Esophagus mucosa (tissue), 1 donor: ENCODE results near the gene F2RL1. TPM values are rescaled to one million over a fixed set of nuclear protein-coding genes. Genes with fewer than 3 reads are reported as not detected.
"Not testable (repeated sequence)": the region's sequence is repeated elsewhere in the genome, so short reads cannot be mapped to it uniquely, and the experiment has no call there.

Experiments
- ATAC-seq: fragments of 200-7000 bp; cut with Tn5 transposase; one replicate; pipeline ENCODE4 v1.9.1; 2020
- total RNA-seq: library from RNA; stranded (reverse); gene quantifications from one replicate; pipeline ENCODE4 v1.2.4, GENCODE V29; 2023
- donor health status: DM: yes; HTN: yes; CAD: no.

The F2RL1 gene
- total RNA-seq, 1 donor from 2014 or later = 12.0 TPM

DNA sequence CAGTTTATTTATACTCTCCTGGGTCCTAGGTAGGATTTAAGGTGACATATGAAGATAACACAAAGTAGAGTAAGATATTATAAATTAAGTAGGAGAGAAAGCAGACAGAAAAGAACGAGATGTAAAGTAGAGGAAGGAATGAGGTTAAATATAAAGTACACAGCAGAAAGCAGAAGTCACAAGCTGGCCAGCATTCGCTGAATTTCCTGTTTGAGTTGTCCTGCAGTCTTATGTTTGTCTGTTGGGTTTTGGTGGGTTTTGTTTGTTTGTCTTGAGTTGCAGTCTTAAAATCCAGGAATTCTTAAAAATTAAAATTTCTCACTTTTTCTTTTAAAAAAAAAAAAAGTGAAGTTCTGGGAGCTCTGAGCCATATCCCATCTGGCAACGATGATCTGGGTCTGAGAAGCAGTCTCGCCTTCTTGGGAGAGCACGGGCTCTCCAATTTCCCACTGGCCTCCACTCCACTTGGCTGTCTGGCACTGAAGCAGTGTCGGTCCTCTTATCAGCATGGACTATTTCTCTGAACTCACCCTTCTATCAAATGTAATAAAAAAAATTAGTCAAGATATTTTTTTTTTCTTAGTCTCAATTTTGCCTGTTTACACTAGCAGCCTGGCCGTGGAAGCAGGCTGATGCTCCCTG, 33.0 kb downstream of the F2RL1 start:
- no peak for ATAC-seq

GRCh38 chr5:76852772-76853171, 33.9 kb downstream of the F2RL1 start:
- ATAC-seq = no peak

GRCh38 chr5:76853741-76854140, 34.9 kb downstream of the F2RL1 start:
- ATAC-seq = not testable (repeated sequence)

DNA sequence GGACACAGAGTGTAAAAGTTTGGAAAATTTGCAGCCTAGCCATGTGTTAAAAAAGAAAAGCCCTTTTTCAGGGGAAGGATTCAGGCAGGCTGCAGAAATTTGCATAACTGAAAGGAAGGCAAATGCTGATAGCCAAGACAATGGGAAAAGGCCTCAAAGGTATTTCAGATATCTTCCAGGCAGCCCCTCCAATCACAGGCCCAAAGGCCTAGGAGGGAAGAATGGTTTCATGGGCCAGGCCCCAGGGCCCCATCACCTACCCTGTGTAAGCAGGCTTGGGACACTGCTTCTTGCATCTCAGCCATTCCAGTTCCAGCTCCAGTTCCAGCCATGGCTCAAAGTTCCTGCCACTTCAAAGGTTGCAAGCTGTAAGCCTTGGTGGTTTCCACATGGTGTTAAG, 35.8 kb downstream of the F2RL1 start:
- ATAC-seq = no peak

DNA sequence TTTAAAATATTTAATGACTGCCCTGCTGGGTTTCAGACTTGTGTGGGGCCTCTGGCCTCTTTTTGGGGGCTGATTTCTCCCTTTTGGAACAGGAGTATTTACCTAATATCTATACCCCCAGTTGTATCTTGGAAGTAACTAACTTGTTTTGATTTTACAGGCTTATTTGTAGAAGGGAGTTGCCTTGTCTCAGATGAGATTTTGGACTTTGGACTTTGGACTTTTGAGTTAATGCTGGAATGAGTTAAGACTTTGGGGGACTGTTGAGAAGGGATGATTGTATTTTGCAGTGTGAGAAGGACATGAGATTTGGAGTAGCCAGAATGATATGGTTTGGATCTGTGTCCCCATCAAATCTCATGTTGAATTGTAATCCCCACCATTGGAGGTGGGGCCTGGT, 36.7 kb downstream of the F2RL1 start:
- not testable (repeated sequence) for ATAC-seq

DNA sequence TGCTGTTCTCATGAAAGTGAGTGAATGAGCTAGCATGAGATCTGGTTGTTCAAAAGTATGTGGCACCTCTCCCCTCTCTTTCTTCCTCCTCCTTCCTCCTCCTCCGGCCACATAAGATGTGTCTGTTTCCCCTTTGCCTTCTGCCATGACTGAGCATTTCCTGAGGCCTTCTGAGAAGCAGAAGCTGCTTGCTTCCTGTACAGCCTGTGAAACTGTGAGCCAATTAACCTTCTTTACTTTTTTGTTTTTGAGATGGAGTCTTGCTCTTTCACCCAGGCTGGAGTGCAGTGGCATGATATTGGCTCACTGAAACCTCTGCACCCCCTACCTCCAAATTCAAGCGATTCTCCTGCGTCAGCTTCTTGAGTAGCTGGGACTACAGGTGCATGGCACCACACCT, 37.1 kb downstream of the F2RL1 start:
- no peak for ATAC-seq

DNA sequence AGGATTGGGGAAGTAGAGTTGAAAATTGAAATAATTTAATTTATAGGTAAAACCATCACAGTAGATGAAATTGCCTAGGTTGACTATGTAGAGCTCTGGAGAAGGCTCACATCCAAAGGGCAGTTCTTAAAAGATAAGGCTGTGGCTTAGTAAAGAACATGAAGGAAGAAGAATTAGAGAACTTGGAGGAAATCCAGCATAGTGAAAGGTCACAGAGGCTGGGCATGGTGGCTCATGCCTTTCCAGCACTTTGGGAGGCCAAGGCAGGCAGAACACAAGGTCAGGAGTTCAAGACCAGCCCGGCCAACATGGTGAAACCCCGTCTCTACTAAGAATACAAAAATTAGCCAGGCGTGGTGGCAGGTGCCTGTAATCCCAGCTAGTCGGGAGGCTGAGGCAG, 38.0 kb downstream of the F2RL1 start:
- ATAC-seq = not testable (repeated sequence)

- no peak for ATAC-seq
These were observed 40.9 kb downstream of the F2RL1 start for GRCh38 chr5:76859591-76860247.

GRCh38 chr5:76861612-76862011, 42.8 kb downstream of the F2RL1 start:
- ATAC-seq = no peak

GRCh38 chr5:76863001-76863400, 44.2 kb downstream of the F2RL1 start:
- peak; percentile 77 for ATAC-seq

DNA sequence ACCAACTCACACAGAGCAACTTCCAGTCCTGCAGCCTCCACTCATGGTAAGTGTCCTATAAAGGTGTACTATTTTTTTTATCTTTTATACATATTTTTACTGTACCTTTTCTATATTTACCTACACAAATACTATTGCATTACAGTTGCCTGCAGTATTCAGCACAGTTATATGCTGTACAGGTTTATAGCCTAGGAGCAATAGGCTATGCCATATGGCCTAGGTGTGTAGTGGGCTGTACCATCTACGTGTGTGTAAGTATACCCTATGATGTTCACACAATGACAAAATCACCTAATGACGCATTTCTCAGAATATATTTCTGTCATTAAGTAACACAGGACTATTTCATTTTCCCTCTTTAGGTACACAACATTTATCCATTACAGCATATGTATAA, 47.7 kb downstream of the F2RL1 start:
- ATAC-seq = no peak

DNA sequence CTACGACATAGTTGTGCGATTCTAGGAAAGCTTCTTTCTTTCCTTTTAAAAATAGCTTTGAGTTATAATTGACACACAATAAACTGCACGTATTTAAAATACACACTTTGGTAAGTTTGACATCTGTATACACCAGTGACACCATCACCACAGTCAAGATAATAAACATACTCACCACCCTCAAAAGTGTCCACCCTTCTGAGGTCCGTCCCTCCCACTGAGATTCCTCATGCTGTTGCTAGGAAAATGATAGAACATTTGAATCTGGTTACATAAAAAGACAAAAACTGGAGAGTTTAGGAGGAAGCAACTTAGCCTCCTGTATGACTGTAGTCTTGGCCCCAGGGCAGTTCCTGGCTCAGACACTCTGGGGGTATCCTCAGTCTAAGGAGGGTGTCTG, 48.2 kb downstream of the F2RL1 start:
- no peak for ATAC-seq

DNA sequence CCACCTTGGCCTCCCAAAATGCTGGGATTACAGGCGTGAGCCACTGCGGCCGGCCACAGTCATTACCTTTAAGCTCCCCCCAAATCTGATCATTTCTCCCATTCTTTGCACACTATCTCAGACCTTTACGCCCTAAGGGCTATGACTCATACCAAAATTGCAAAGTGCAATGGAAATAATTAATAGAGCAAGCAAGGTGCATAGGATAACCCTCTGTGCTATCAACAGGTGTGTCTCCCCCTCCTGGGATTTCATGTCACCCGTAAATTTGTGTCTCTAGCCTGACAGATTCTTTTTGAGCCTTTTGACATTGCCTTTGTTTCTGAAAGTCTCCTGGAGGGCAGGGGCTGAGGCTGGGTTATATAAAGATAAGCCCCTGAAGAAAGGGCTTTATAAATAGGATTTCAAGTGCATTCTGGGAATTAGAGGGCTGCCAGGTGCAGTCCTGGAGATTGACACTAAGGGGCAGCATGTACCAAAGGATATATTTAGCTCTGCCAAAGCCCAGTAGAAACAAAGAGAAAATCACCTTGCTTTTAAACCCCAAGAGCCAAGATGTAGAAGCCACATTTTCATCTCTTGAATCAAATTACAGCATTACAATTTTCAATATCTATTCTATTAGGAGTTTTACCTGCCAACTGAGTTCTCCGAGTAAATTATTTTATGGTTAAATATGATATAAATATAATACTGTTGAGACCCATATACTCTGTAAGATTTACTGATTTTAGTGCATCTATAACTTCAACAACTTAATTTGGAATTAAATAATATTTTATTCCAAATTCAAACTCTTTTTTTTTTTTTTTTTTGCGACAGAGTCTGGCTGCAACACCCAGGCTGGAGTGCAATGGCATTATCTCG, 49.2 kb downstream of the F2RL1 start:
- ATAC-seq = peak; percentile 84

- no peak for ATAC-seq
These were observed 51.2 kb downstream of the F2RL1 start for GRCh38 chr5:76870046-76870445.

DNA sequence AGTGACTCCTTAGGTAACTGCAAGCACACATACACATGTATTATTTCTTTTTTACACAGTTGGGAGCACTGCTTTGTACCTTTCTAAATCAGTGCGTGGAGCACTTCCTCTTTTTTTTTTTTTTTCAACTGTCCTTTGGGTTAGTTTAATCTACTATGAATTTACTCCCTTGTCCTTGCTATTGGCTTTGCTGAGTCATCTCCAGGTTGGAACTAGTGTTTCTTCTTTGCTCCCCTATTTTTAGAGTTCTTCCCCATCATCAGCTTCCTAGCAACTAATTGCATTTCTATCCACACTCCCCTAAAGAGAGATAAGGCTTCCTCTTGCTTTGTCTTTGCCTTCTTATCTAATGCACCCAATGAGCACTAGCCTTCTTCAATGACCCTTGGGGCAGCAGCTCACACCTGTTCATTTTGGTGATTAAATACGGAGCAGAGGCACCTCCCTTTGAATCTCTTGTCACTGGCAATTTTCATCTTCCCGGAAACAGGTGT, 55.3 kb downstream of the F2RL1 start:
- ATAC-seq = peak; percentile 23

Other genes starting within 250 kb of the F2RL1 start
- 0.20 TPM for gene F2RL2, start 195.6 kb upstream of the F2RL1 start, total RNA-seq
- gene F2R, start 102.9 kb upstream of the F2RL1 start, total RNA-seq = 2.3 TPM
- 0.40 TPM for gene S100Z, start 31.0 kb downstream of the F2RL1 start, total RNA-seq
- gene CRHBP, start 134.0 kb downstream of the F2RL1 start, total RNA-seq = 0.36 TPM
- gene AGGF1, start 211.4 kb downstream of the F2RL1 start, total RNA-seq = 11.4 TPM